ELR (cell line): ENCODE data around the gene MED13.
A peak's percentile ranks its signal among the peaks of the same experiment; 100 is the strongest.
"Not testable (repeated sequence)": the region's sequence is repeated elsewhere in the genome, so short reads cannot be mapped to it uniquely, and the experiment has no call there.

Source experiments
- DNase-seq: peaks from one replicate; pipeline ENCODE4 v3.0.0-alpha.2; 2015; ENCODE audit warnings: low read depth

MED13 gene

DNA sequence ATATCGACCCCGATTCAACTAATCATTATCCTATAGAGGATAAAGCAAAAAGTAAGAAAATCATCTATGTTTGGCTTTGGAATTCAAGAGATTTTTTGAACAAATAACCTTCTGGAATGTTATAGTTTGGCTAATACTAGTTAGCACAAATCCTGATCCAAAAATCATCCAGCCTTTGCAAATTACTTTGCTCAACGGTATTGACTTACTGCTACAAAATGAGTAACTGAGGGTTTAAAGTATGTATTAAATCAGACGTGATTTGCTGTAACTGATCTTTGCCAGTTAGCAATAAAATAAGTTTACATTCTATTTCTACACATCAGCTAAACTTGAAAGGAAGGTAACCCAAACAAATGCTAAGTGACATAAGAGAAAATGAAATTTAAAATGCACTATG lies 6.5 kb downstream of the MED13 start:
- no peak for DNase-seq

DNA sequence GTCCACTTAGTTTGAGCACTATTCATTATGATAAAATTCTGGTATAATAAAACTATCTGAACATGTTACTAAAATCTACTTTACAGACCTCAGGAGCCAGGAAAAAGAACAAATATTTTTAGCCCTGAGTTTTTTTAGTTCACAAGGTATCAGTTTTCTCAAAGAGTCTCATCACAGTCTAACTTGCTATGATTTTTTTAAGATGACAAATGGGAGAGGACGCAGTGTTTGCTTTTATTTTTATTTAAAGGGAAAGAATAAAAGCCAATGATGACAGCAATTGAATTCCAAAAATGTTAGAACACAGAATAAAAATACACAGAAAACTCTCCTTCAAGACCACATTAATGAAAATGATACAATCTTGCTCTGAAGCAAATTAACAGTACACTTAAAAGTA lies 7.4 kb downstream of the MED13 start:
- no peak for DNase-seq

DNA sequence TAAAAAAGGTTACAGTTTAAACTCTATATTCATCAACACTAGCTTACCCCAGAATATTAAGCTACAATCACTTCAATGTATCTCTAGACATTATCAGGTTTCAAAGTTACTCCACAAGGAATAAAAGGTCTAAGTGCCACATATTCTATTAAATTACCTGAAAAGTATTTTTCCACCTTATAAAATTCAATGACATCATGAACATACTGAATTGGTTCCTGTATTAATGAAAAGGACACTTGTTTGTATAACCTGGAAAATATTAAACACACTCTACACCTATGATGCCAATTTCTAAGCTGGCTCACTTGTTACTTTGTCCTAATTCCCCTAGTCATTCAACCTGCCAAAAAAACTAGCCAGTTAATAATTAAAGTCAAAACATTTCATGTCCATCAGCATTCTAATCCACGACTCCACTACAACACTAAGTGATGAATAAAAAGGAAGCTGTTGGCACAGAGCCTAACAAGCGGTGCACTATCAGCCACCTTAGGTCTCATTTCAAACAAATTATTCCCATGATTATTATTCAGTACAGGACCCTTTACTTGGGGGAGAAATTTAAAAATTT lies 12.2 kb downstream of the MED13 start:
- no peak for DNase-seq

- DNase-seq = no peak
These were observed 14.0 kb downstream of the MED13 start for GRCh38 chr17:62051053-62051452.

- no peak for DNase-seq
These were observed 15.8 kb downstream of the MED13 start for GRCh38 chr17:62049299-62049698.

DNA sequence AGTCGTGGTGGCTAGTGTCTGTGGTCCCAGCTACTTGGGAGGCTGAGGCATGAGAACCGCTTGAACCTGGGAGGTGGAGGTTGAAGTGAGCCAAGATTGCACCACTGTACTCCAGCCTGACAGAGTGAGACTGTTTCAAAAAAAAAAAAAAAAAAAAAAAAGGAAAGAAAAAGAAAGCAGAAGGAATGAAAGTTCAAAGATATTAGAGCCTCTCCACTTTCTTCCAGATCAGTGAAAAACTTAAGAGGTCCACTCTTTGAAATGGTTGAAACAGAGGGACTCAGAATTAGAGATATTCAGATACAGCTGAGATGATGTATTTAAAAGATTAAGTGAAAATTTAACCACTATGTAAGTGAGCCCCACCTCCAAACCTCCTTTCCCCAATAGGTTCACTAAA lies 16.8 kb downstream of the MED13 start:
- DNase-seq = no peak

GRCh38 chr17:62045517-62045916 lies 19.6 kb downstream of the MED13 start:
- DNase-seq = no peak

DNA sequence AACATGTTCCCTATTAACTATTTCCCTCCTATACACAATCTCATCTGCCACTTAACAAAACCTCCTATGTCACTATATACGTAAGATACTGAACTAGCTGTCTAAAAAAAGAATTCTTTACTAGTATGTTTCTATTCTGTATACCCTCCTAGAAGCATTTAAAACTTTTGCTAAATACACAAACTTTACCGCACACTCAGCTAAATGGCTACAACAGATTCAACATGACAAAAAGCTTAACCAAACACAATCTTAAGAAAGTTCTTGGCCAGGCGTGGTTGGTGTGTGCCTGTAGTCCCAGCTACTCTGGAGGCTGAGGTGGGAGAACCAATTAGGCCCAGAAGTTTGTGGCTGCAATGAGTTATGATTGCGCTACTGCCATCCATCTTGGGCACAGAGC lies 20.0 kb downstream of the MED13 start:
- no peak for DNase-seq

DNA sequence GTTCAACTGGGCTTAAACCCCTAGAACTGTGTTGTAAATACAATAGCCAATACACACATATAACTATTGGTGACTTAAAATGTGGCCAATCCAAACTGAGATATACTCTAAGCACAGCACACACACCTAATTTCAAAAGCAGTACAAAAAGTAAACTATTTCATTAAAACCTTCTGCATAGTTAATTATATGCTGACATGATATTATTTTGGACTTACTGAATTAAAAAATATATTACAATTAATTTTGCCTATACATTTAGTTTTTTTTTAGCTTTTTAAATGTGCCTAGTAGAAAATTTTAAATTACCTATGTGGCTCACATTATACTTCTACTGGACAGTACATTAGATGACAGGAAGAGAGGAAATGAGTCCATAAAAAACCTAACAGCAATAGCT lies 21.5 kb downstream of the MED13 start:
- no peak for DNase-seq

DNA sequence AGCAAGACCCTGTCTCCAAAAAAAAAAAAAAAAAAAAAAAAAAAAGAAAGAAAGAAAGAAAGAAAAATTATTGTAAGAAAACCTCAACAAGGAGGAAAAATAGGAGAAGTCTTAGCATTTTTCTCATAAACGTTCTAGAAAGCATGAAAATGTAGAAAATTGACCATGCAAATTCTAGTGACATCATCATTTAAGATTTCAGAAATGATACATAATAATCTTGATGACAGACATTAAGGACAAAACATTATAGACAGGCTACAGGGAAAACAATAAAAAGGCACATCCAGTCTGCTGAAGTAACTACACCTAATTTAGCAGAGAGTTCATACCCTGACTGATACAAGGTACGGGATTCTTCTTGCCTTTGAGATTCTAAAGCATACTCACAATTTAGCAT lies 21.9 kb downstream of the MED13 start:
- no peak for DNase-seq

DNA sequence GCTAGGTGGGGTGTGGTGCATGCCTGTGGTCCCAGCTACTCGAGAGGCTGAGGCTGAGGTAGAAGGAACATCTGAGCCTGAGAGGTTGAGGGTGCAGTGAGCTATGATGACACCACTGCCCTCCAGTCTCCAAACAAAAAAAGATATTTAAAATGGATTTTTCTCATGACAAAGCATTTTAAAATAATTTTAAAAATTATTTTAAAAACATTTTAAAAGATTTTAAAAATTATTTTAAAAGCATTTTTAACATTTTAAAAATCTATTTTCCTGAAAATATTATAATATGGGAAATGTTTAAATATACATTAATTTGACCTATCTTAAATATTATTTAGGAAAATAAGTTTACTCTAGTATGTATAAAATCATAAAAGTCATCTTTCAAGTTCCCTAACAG lies 26.8 kb downstream of the MED13 start:
- DNase-seq = no peak

GRCh38 chr17:62033317-62033716 lies 31.8 kb downstream of the MED13 start:
- no peak for DNase-seq

GRCh38 chr17:62032480-62032879 lies 32.6 kb downstream of the MED13 start:
- no peak for DNase-seq

DNA sequence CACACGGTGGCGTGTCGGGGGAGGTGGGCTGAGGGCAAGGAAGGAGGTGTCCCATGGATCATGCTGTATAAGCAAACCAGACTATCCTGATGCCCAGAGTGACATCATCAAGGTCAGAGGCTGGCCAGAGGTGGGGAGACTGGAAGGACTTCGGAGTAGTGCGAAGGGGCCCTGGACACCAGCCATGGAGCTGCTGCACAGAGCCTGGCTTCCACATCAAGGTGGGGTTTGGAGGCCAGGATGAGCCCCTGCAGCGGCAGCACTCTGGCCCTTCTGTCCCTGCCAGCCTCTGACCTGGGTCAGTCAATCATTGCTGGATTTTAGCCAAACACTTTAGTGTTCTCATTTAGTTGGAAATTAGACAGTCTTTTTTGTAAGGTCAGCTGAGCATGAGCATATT lies 34.8 kb downstream of the MED13 start:
- DNase-seq = no peak

DNA sequence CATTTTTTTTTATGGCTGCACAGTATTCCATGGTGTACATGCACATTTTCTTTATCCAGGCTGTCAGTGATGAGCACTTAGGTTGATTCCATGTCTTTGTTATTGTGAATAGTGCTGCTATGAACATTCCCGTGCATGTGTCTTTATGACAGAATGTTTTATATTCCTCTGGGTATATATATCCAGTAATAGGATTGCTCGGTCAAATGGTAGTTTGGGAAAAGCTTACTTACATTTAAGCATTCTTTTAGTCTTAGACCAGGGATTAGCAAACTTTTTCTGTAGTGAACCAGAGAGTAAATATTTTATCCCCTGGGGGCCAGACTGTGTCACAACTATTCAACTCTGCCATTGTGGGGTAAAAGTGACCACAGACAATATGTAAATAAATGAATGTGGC lies 40.2 kb downstream of the MED13 start:
- peak; percentile 18 for DNase-seq

DNA sequence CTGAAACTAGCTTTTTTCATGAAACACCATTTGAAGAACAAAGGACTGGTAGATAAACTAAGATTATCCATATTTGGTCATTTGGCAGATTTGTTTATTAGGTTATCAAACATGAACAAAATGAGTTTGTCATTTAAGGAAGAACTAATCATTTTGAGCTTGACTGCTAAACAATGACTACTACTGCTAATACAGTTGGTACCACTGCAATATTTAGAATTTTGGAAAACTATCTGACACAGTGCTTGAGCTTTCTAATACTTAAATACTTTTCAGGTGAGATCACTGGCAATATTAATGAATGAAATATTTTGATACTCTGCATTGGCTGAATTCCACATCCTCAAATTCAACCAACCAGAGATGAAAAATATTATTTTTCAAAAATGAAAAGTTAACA lies 47.2 kb downstream of the MED13 start:
- peak; percentile 53 for DNase-seq

DNA sequence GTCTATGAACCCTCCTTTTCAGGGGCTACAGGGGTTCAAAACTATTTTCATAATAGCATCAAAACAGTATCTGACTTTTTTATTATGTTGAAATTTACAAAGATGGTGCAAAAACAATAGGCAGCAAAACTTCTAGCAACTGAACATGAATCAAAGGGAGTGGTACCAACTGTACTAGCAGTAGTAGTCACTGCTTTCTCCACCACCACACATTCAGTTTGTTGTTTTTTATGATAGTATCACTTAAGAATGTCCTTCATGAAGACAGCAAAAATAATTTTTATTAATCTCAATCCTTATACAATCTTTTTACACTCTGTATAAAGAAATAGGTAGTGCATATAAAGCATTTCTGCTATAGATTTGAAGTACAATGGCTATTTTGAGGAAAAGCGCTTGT lies 47.6 kb downstream of the MED13 start:
- peak; percentile 58 for DNase-seq

- no peak for DNase-seq
These were observed 50.6 kb downstream of the MED13 start for GRCh38 chr17:62014526-62014925.

DNA sequence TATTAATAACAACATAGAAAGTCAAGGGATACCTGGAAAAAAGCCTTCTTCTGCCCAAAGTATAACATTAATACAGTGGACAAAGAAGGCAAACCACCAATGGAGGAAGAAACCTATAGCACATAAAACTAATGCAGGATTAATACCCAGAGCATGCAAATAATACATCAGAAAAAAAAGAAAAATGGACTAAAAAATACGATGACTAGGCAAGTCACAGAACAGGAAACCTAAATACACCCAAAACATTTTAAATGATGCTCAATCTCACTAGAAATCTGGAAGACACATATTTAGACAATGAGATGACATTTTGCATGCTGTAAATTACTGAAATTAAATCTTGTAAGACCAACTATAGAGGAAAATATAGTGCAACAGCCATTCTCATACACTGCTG lies 55.9 kb downstream of the MED13 start:
- DNase-seq = no peak

DNA sequence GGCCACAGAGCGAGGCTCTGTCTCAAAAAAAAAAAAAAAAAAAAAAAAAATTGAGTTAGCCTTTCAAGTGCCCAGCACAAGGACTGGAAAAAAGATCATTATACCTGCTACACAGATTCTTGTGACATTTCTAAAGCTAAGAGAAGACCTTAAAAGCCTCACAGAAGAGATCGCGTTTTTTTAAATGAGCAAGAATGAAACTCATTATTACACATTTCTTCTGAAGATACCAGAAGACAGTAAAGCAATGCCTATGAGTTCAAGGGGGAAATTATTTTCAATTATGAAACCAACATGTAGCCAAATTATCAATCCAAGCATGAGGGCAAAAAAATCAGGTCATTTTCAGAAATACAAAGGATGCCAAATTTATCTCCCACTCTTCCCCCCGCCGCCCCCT lies 56.8 kb downstream of the MED13 start:
- no peak for DNase-seq

DNA sequence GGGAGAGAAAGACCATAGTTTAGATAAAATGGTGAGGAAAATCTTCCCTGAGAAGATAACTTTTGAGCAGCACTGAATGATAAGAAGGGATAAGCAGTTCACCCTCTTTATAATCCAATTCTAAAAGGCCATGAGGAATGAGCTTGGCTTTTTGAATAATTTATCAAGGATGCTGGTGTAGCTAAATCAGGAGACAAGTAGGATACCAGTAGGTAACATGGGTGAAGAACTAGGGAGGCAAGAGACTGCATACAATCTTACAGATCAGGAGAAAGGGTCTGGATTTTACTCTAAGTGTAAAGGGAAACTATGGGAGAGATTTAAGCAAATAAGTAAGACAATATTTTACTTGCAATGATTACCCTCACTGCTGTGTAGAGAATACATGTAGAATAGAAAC lies 60.7 kb downstream of the MED13 start:
- no peak for DNase-seq

- DNase-seq = not testable (repeated sequence)
These were observed 61.9 kb downstream of the MED13 start for GRCh38 chr17:62003141-62003540.

- no peak for DNase-seq
These were observed 64.0 kb downstream of the MED13 start for GRCh38 chr17:62001105-62001504.

- DNase-seq = no peak
These were observed 64.9 kb downstream of the MED13 start for GRCh38 chr17:62000186-62000585.

- not testable (repeated sequence) for DNase-seq
These were observed 66.5 kb downstream of the MED13 start for GRCh38 chr17:61998534-61998933.
